Measurements from ENCODE around the gene GRIK4.

DNA sequence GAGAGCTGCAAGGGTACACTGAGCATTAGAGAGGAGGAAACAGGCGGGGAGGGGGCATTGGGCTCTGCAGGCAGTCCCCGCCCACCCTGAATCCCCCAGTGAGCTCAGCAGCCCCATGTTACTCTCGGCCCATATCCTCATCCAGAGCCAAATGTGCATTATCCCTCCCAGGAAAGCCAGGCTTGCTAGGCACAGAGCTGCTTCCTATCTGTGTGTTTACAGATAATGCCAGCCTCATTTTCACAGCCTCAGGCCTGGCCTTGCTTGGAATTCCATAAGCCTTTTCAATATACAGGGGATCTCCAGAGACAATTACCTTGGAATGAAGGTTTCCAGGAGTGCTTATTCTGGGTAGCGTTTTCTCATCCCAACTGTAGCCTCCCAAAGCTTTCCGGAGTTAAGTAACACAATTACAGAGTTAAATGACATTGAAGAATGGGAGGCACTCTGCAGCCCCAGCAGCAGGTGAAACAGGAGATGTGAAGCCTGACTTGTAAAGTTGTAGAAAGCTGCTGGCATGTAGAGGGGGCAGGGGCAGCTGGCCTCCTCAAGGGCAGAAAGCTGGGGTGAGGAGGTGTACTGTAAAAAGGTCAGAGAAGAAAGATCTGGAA, 420.9 kb downstream of the GRIK4 start:
- TF ChIP-seq, protein P1, sequence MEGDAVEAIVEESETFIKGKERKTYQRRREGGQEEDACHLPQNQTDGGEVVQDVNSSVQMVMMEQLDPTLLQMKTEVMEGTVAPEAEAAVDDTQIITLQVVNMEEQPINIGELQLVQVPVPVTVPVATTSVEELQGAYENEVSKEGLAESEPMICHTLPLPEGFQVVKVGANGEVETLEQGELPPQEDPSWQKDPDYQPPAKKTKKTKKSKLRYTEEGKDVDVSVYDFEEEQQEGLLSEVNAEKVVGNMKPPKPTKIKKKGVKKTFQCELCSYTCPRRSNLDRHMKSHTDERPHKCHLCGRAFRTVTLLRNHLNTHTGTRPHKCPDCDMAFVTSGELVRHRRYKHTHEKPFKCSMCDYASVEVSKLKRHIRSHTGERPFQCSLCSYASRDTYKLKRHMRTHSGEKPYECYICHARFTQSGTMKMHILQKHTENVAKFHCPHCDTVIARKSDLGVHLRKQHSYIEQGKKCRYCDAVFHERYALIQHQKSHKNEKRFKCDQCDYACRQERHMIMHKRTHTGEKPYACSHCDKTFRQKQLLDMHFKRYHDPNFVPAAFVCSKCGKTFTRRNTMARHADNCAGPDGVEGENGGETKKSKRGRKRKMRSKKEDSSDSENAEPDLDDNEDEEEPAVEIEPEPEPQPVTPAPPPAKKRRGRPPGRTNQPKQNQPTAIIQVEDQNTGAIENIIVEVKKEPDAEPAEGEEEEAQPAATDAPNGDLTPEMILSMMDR (conservative IDR thresholded peaks at IDR 0.05 in 1 of 2, IDR thresholded peaks at IDR 0.05 in 1 of 2; ENCODE audit: extremely low read depth in 1 of 2, insufficient read depth in 1 of 2, low read depth in 1 of 2, low read length in 2 of 2) = no peak
- TF ChIP-seq EZH2 (IDR thresholded peaks at IDR 0.05; ENCODE audit: borderline replicate concordance, low read length) = no peak

Data from mammary epithelial cell (primary cell).